ENCODE results near the gene SYNE3.

The SYNE3 gene

GRCh38 chr14:95469134-95469481 is 47.3 kb downstream of the SYNE3 start:
- no peak for DNase-seq

GRCh38 chr14:95468448-95469133 is 47.9 kb downstream of the SYNE3 start:
- DNase-seq, result no peak

- DNase-seq, result no peak
These were observed 48.8 kb downstream of the SYNE3 start for GRCh38 chr14:95467657-95468056.

DNA sequence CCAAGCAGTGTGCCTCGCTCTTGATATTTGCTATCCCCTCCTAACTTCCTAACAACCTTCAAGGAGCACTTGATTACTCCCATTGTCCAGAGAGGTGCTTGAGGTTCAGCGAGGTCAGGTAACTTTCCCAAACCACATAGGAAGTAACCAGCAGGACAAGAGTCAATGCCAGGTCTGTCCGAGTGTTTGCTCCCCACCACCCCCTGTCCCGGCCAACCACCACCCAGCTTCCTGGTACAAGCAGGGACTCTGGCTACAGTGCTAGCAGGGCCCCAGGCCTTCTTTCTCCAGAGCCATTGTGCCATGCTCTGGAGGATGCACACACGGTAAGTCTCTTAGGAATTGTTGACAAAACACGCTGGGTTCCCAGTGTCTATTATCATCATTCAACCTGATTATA is 49.2 kb downstream of the SYNE3 start:
- no peak for DNase-seq

Data from GF-D8 (cell line).